GM23338 (cell line): ENCODE results near the gene GALNT7.

ENCODE experiments used
- CREB1 ChIP-seq: fragments of 250-450 bp; sonication (Bioruptor Pico); IDR thresholded peaks from 2 replicates; pipeline ENCODE4 v1.5.0; 2020; ENCODE audit warnings: low read depth, mild to moderate bottlenecking, moderate library complexity
- EZH2 ChIP-seq: fragments of 200-600 bp; sonication (generic); IDR thresholded peaks from one replicate; pipeline ENCODE4 v1.8.0; 2017; ENCODE audit warnings: antibody characterized with exemption, mild to moderate bottlenecking, low read depth; ENCODE audit not compliant: unreplicated experiment
- EZH2phosphoT487 ChIP-seq: fragments of 200-600 bp; sonication (generic); IDR thresholded peaks from one replicate; pipeline ENCODE4 v1.8.1; 2018; ENCODE audit warnings: antibody characterized with exemption; ENCODE audit not compliant: unreplicated experiment
- NANOG ChIP-seq: IDR thresholded peaks from 2 replicates; pipeline ENCODE4 v1.6.1; 2016; ENCODE audit warnings: antibody characterized with exemption, borderline replicate concordance
- POLR2AphosphoS5 ChIP-seq: IDR thresholded peaks from 2 replicates; pipeline ENCODE4 v1.6.1; 2016; ENCODE audit warnings: antibody characterized with exemption, low read depth
- TF ChIP-seq, protein P1 (sequence below), 2 experiments: fragments of 200-600 bp in 1 of 2; sonication (generic) in 1 of 2; conservative IDR thresholded peaks; 2 replicates each; pipeline versions ENCODE4 v1.5.1 to v1.6.1; 2016 to 2017; ENCODE audit warnings: antibody characterized with exemption in 2 of 2, low read depth in 2 of 2, mild to moderate bottlenecking in 2 of 2, moderate library complexity in 1 of 2

DNA sequence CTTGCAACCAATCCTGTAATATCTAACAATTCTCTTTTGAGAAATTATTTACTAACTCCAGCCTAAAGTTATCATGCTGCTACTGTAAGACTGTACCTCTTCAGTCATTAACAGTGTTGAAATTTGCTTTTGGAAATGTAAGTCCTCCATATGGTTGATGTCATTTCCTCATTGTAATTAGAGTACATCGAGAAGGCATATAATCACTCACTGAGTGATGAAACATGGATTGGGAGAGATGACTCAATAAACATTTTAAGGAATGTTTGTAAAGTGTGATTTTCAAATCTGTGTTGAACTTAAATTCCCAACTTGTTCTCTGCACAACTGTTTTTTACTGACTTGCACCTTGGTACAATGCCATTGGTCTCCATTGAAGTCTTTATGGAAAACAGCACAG lies 104.4 kb downstream of the GALNT7 start:
- no peak for TF ChIP-seq CREB1 (CRISPR knock-in tag)
- no peak for TF ChIP-seq EZH2phosphoT487
- TF ChIP-seq, protein P1, sequence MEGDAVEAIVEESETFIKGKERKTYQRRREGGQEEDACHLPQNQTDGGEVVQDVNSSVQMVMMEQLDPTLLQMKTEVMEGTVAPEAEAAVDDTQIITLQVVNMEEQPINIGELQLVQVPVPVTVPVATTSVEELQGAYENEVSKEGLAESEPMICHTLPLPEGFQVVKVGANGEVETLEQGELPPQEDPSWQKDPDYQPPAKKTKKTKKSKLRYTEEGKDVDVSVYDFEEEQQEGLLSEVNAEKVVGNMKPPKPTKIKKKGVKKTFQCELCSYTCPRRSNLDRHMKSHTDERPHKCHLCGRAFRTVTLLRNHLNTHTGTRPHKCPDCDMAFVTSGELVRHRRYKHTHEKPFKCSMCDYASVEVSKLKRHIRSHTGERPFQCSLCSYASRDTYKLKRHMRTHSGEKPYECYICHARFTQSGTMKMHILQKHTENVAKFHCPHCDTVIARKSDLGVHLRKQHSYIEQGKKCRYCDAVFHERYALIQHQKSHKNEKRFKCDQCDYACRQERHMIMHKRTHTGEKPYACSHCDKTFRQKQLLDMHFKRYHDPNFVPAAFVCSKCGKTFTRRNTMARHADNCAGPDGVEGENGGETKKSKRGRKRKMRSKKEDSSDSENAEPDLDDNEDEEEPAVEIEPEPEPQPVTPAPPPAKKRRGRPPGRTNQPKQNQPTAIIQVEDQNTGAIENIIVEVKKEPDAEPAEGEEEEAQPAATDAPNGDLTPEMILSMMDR (conservative IDR thresholded peaks at IDR 0.05; ENCODE audit: low read depth in 2 of 2), result no peak
- TF ChIP-seq NANOG, result no peak
- no peak for TF ChIP-seq EZH2
- no peak for TF ChIP-seq POLR2AphosphoS5
